ENCODE results near the gene MARCHF2.

Gene MARCHF2

DNA sequence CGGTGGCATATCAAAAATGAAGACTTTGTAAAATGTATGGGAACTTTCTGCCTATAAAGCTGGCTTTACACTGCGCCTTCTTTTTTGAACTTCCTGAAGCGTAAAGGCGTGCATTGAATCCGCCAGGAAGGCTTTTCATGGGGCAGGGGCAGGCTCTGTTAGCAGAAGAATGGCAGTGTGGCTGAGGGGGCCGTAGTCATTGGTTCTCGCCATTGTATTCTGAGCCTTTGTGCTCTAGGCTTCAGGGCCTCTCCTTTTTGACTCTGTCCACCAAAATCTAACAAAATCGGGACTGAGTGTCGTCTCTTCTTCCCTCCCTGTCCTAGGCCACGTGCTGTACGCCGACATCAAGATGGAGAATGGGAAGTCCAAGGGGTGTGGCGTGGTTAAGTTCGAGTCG lies 75.3 kb downstream of the MARCHF2 start:
- no peak for DNase-seq (ENCODE audit: extremely low read depth, low read depth)
- TF ChIP-seq CTCF (IDR thresholded peaks at IDR 0.05; ENCODE audit: low read depth, low read length) = no peak

All from AG09319 (cell line).